B cell (primary cell): Measurements from ENCODE around the gene NXPE4. TPM values are rescaled to one million over a fixed set of nuclear protein-coding genes. Genes with fewer than 3 reads are reported as not detected.

Experiments
- ATAC-seq: fragments of 200-7000 bp; cut with Tn5 transposase; one replicate; pipeline ENCODE4 v1.10.0; 2021; ENCODE audit warnings: low read depth, mild to moderate bottlenecking, moderate number of reproducible peaks, moderate library complexity
- CTCF ChIA-PET: fragments of 350-600 bp; sonication (Branson Sonifier 250); formaldehyde crosslinking; loops from one replicate; lab custom pipeline; 2021; ENCODE audit warnings: antibody characterized with exemption, inconsistent platforms; lab: Charles Lee
- POLR2A ChIA-PET: fragments of 350-600 bp; sonication (Branson Sonifier 250); formaldehyde crosslinking; loops from one replicate; lab custom pipeline; 2021; ENCODE audit warnings: antibody characterized with exemption; lab: Charles Lee
- DNase-seq: peaks from one replicate; pipeline ENCODE4 v3.0.0; 2013
- H2AFZ ChIP-seq: 2 replicates; pipeline ENCODE4 v1.6.1; 2012; ENCODE audit warnings: mild to moderate bottlenecking, low read depth, low read length; ENCODE audit not compliant: insufficient read depth, poor library complexity, severe bottlenecking
- H3K27ac ChIP-seq, 2 donors: 1 replicate in 1 of 2; 2 replicates in 1 of 2; pipeline ENCODE4 v1.5.1; 2012 to 2013; ENCODE audit warnings: low read length in 2 of 2, mild to moderate bottlenecking in 2 of 2, moderate library complexity in 1 of 2
- H3K27me3 ChIP-seq, 4 experiments: fragments of 200-600 bp in 1 of 4; sonication (generic) in 1 of 4; replicated peaks in 1 of 4; 1 replicate in 2 of 4; 2 replicates in 2 of 4; pipeline versions ENCODE4 v1.6.1 to v1.7.0; 2013 to 2016; ENCODE audit warnings: low read length in 3 of 4, mild to moderate bottlenecking in 2 of 4, mixed read lengths in 1 of 4, moderate library complexity in 1 of 4; ENCODE audit not compliant: insufficient read depth in 4 of 4, control insufficient read depth in 3 of 4; ENCODE audit errors: control extremely low read depth in 1 of 4
- H3K36me3 ChIP-seq, 2 experiments: replicated peaks in 1 of 2; 1 replicate in 1 of 2; 2 replicates in 1 of 2; pipeline versions ENCODE4 v1.6.1 to v1.7.1; 2013; ENCODE audit warnings: low read length in 1 of 2; ENCODE audit not compliant: insufficient read depth in 2 of 2, control insufficient read depth in 1 of 2; ENCODE audit errors: control extremely low read depth in 1 of 2, extremely low read depth in 1 of 2
- H3K4me1 ChIP-seq, 2 donors: fragments of 200-600 bp in 1 of 2; sonication (generic) in 1 of 2; 1 replicate in 1 of 2; 2 replicates in 1 of 2; pipeline versions ENCODE4 v1.5.1 to v1.6.1; 2013 to 2017; ENCODE audit warnings: low read length in 2 of 2; ENCODE audit not compliant: control insufficient read depth in 2 of 2, insufficient read depth in 2 of 2
- H3K4me2 ChIP-seq: replicated peaks from 2 replicates; pipeline ENCODE3; 2012; ENCODE audit warnings: mild to moderate bottlenecking, low read depth, low read length; ENCODE audit not compliant: poor library complexity, severe bottlenecking
- H3K4me3 ChIP-seq, 5 experiments: fragments of 200-600 bp in 1 of 5; sonication (generic) in 1 of 5; 1 replicate in 3 of 5; 2 replicates in 2 of 5; pipeline versions ENCODE4 v1.5.1 to v1.7.0; 2011 to 2016; ENCODE audit warnings: low read length in 4 of 5, mild to moderate bottlenecking in 4 of 5, low read depth in 2 of 5, control low read depth in 1 of 5, moderate library complexity in 1 of 5; ENCODE audit not compliant: insufficient read depth in 1 of 5; ENCODE audit errors: control extremely low read depth in 1 of 5, extremely low read depth in 1 of 5
- H3K79me2 ChIP-seq: fragments of 200-600 bp; sonication (generic); one replicate; pipeline ENCODE4 v1.6.0; 2016; ENCODE audit warnings: low read length; ENCODE audit not compliant: control insufficient read depth, insufficient read depth
- H3K9ac ChIP-seq: fragments of 200-600 bp; sonication (generic); 2 replicates; pipeline ENCODE4 v1.6.1; 2017; ENCODE audit warnings: mild to moderate bottlenecking, low read length, moderate library complexity
- H3K9me3 ChIP-seq, 3 donors: one replicate each; pipeline versions ENCODE4 v1.6.1 to v1.7.1; 2013; ENCODE audit warnings: low read length in 2 of 3; ENCODE audit not compliant: control insufficient read depth in 2 of 3, insufficient read depth in 1 of 3; ENCODE audit errors: control extremely low read depth in 1 of 3
- H4K20me1 ChIP-seq: 2 replicates; pipeline ENCODE4 v1.6.0; 2012; ENCODE audit warnings: mild to moderate bottlenecking, low read length; ENCODE audit not compliant: insufficient read depth, control insufficient read depth, poor library complexity, severe bottlenecking
- H3K27ac Mint-ChIP-seq: one replicate; pipeline ENCODE4 v1.8.0; 2021; ENCODE audit warnings: mixed read lengths
- H3K27me3 Mint-ChIP-seq: one replicate; pipeline ENCODE4 v1.8.0; 2021; ENCODE audit warnings: mixed read lengths
- H3K4me1 Mint-ChIP-seq: one replicate; pipeline ENCODE4 v1.8.0; 2021; ENCODE audit warnings: mixed read lengths
- H3K4me3 Mint-ChIP-seq: one replicate; pipeline ENCODE4 v1.8.0; 2021; ENCODE audit warnings: mixed read lengths
- H3K9me3 Mint-ChIP-seq: one replicate; pipeline ENCODE4 v1.8.0; 2022; ENCODE audit warnings: mixed read lengths; ENCODE audit not compliant: insufficient read depth
- EZH2 ChIP-seq: IDR thresholded peaks from 2 replicates; pipeline ENCODE4 v1.6.1; 2012; ENCODE audit warnings: borderline replicate concordance, low read depth, mild to moderate bottlenecking, moderate library complexity, low read length; ENCODE audit not compliant: insufficient read depth, poor library complexity, severe bottlenecking
- WGBS: methylation state at CpG from one replicate; pipeline ENCODE4 v1.1.5; 2013; ENCODE audit warnings: missing lambda C conversion rate; ENCODE audit not compliant: insufficient coverage; 5-methylcytosine and 5-hydroxymethylcytosine counted together
- intact Hi-C: fragments of 100-400 bp; cut with micrococcal nuclease; formaldehyde crosslinking; loops from one replicate; pipeline ENCODE4 v1.10.0; 2022
- polyA plus RNA-seq: library from polyadenylated mRNA; depleted of rRNA; stranded (reverse); fragments of >200 nt; gene quantifications from 2 replicates; pipeline ENCODE4 v1.2.3, GENCODE V29; 2012
- total RNA-seq, 2 donors: library from RNA; stranded (reverse); fragments of 120-200 nt in 1 of 2; gene quantifications; 1 replicate in 1 of 2; 2 replicates in 1 of 2; pipeline versions ENCODE4 v1.2.3 to v1.2.4, GENCODE V29; 2013 to 2022
- TF ChIP-seq, protein P1 (sequence below): fragments of 200-600 bp; IDR thresholded peaks from one replicate; pipeline ENCODE4 v1.8.0; 2022; ENCODE audit warnings: antibody characterized with exemption, mild to moderate bottlenecking

The NXPE4 gene
- total and polyA plus RNA-seq, 2 donors (not counting 1 experiment from before 2014, with no cell fraction given), result not detected

DNA sequence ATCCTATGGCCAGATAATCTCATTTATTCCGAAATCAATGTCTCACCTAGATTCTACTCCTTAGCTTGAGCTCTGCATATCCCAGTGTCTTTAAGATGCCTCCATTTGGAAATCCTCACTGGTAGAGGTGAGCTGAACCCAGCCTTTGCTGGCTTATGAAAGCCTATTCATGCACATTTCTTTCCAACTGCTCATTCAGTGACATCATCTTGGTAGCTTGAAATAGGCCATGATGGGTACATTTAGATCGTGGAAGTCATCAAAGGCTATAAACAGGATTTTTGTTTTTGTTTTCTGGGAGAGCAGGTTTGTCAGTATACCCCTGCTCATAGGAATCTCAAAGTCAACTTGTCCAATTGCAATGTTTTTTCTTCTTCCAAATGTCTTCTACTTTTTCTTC is 41.9 kb downstream of the NXPE4 start:
- DNase-seq (no peak), ATAC-seq (no peak)
- Mint-ChIP-seq H3K27ac (no peak overlapping the region), H3K9me3 (no peaks in the 10 kb centered on the region), H3K4me1 (no peaks in the 10 kb centered on the region), H3K27me3 (no peaks in the 10 kb centered on the region), H3K4me3 (no peak overlapping the region)
- no peaks in the 10 kb centered on the region for H3K4me1 ChIP-seq
- H3K9ac ChIP-seq, result no peak overlapping the region
- TF ChIP-seq, protein P1, sequence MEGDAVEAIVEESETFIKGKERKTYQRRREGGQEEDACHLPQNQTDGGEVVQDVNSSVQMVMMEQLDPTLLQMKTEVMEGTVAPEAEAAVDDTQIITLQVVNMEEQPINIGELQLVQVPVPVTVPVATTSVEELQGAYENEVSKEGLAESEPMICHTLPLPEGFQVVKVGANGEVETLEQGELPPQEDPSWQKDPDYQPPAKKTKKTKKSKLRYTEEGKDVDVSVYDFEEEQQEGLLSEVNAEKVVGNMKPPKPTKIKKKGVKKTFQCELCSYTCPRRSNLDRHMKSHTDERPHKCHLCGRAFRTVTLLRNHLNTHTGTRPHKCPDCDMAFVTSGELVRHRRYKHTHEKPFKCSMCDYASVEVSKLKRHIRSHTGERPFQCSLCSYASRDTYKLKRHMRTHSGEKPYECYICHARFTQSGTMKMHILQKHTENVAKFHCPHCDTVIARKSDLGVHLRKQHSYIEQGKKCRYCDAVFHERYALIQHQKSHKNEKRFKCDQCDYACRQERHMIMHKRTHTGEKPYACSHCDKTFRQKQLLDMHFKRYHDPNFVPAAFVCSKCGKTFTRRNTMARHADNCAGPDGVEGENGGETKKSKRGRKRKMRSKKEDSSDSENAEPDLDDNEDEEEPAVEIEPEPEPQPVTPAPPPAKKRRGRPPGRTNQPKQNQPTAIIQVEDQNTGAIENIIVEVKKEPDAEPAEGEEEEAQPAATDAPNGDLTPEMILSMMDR, result no peak
- TF ChIP-seq EZH2, result no peak
- H3K27ac ChIP-seq, result no peak overlapping the region
- ChIA-PET POLR2A (no interaction called here), CTCF (no interaction called here)
- no peak overlapping the region for H2AFZ ChIP-seq
- no peaks in the 10 kb centered on the region for H3K79me2 ChIP-seq
- WGBS, result 100% methylated on average over 1 of the region's 2 CpGs
- intact Hi-C loops, result no loop called here
- no peaks in the 10 kb centered on the region for H3K36me3 ChIP-seq
- no peak overlapping the region for H3K4me3 ChIP-seq
- H4K20me1 ChIP-seq, result no peaks in the 10 kb centered on the region
- H3K27me3 ChIP-seq, result no peaks in the 10 kb centered on the region
- H3K9me3 ChIP-seq, result no peaks in the 10 kb centered on the region
- H3K4me2 ChIP-seq, result no peak overlapping the region

DNA sequence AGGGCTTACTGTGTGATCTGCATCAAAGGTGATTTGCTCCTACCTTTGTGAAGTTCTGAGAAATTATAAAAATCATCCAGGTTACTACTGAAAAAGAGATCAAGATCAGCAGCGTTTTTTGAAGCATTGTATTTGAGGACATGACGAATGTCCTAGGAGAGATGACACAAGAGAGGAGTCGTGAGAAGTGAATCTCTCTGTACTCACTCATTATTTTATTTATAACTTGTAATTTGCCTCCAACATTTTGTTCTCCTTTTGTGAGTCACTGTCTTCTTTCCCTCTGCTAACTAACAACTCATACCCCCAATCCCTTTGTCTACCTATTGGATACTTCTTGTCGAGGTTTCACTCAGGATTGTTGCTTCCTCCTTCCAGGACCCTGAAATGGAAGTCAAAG is 44.5 kb downstream of the NXPE4 start:
- intact Hi-C loops, result no loop called here
- POLR2A ChIA-PET, result no interaction called here
- no peak for TF ChIP-seq EZH2
- TF ChIP-seq, protein P1, result no peak
- H3K27ac ChIP-seq, result no peak overlapping the region
- no peaks in the 10 kb centered on the region for H3K36me3 ChIP-seq
- H3K4me2 ChIP-seq, result no peak overlapping the region
- DNase-seq, result no peak
- no peaks in the 10 kb centered on the region for H3K9me3 ChIP-seq
- no peaks in the 10 kb centered on the region for H3K79me2 ChIP-seq
- Mint-ChIP-seq H3K4me1 (no peaks in the 10 kb centered on the region), H3K4me3 (no peak overlapping the region), H3K27me3 (no peaks in the 10 kb centered on the region), H3K27ac (no peak overlapping the region), H3K9me3 (no peaks in the 10 kb centered on the region)
- no peak overlapping the region for H2AFZ ChIP-seq
- no peaks in the 10 kb centered on the region for H3K4me1 ChIP-seq
- ATAC-seq, result no peak
- no peaks in the 10 kb centered on the region for H4K20me1 ChIP-seq
- H3K9ac ChIP-seq, result no peak overlapping the region
- no peaks in the 10 kb centered on the region for H3K27me3 ChIP-seq
- CTCF ChIA-PET, result no interaction called here
- WGBS, result no CpG with 5 or more reads among the region's 4 CpGs
- no peak overlapping the region for H3K4me3 ChIP-seq
